ENCODE measurements around the gene CORO1C.

DNA sequence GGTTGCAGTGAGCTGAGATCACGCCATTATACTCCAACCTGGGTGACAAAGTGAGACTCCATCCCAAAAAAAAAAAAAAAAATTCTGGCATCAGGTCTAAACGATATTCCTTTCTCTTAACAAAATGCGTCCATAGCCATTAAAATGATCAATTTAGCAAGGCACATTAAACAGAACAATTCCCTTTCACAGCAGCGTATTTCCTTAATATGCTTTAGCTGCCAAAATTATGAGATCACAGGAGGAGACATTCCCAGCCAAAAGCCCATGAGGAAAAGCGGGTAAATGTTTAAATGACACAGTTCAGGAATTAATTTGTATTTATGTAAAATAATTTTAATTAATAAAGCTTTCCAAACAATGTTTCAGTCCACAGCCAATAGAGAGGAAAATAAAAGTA is 54.6 kb downstream of the CORO1C start:
- TF ChIP-seq, protein P1, sequence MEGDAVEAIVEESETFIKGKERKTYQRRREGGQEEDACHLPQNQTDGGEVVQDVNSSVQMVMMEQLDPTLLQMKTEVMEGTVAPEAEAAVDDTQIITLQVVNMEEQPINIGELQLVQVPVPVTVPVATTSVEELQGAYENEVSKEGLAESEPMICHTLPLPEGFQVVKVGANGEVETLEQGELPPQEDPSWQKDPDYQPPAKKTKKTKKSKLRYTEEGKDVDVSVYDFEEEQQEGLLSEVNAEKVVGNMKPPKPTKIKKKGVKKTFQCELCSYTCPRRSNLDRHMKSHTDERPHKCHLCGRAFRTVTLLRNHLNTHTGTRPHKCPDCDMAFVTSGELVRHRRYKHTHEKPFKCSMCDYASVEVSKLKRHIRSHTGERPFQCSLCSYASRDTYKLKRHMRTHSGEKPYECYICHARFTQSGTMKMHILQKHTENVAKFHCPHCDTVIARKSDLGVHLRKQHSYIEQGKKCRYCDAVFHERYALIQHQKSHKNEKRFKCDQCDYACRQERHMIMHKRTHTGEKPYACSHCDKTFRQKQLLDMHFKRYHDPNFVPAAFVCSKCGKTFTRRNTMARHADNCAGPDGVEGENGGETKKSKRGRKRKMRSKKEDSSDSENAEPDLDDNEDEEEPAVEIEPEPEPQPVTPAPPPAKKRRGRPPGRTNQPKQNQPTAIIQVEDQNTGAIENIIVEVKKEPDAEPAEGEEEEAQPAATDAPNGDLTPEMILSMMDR (IDR thresholded peaks at IDR 0.05; ENCODE audit: low read depth, low read length) = no peak
- TF ChIP-seq EZH2phosphoT487 (IDR thresholded peaks at IDR 0.05; ENCODE audit: low read depth) = no peak
